ENCODE results near the gene TMPRSS6.

TMPRSS6 gene

DNA sequence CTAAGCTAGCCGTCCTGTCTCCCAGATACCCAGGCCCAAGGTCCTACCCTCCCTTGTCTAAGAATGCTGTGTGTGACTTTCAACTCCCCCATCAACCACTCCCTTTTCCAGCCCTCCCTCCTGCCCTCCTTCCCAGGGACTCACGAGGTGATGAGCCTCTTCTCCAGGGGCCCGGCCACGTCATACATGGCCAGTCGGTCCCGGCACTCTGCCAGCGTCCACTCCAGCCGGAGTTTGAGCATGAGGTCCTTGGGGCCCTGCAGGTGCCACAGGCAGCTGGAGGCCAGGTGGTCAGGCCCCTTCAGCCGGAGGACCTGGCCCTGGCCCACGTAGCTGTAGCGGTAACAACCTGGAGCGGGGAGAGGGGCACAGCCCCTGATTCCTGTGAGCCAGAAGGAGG is 20.1 kb downstream of the TMPRSS6 start:
- TF ChIP-seq POLR2AphosphoS5 (IDR thresholded peaks at IDR 0.05; ENCODE audit: low read depth, low read length) (no peak), TAF1 (IDR thresholded peaks at IDR 0.05; ENCODE audit: borderline replicate concordance, insufficient read depth, low read length) (no peak), SIN3A (IDR thresholded peaks at IDR 0.05; ENCODE audit: borderline replicate concordance, insufficient read depth, low read length) (no peak), FOXP2 (optimal IDR thresholded peaks at IDR 0.05; ENCODE audit: borderline replicate concordance, extremely low read depth, extremely low read length, insufficient read depth) (no peak)
- TF ChIP-seq, protein P1, sequence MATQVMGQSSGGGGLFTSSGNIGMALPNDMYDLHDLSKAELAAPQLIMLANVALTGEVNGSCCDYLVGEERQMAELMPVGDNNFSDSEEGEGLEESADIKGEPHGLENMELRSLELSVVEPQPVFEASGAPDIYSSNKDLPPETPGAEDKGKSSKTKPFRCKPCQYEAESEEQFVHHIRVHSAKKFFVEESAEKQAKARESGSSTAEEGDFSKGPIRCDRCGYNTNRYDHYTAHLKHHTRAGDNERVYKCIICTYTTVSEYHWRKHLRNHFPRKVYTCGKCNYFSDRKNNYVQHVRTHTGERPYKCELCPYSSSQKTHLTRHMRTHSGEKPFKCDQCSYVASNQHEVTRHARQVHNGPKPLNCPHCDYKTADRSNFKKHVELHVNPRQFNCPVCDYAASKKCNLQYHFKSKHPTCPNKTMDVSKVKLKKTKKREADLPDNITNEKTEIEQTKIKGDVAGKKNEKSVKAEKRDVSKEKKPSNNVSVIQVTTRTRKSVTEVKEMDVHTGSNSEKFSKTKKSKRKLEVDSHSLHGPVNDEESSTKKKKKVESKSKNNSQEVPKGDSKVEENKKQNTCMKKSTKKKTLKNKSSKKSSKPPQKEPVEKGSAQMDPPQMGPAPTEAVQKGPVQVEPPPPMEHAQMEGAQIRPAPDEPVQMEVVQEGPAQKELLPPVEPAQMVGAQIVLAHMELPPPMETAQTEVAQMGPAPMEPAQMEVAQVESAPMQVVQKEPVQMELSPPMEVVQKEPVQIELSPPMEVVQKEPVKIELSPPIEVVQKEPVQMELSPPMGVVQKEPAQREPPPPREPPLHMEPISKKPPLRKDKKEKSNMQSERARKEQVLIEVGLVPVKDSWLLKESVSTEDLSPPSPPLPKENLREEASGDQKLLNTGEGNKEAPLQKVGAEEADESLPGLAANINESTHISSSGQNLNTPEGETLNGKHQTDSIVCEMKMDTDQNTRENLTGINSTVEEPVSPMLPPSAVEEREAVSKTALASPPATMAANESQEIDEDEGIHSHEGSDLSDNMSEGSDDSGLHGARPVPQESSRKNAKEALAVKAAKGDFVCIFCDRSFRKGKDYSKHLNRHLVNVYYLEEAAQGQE (IDR thresholded peaks at IDR 0.05; ENCODE audit: insufficient read depth in 1 of 2, low read depth in 2 of 2, low read length in 2 of 2), result no peak

DNA sequence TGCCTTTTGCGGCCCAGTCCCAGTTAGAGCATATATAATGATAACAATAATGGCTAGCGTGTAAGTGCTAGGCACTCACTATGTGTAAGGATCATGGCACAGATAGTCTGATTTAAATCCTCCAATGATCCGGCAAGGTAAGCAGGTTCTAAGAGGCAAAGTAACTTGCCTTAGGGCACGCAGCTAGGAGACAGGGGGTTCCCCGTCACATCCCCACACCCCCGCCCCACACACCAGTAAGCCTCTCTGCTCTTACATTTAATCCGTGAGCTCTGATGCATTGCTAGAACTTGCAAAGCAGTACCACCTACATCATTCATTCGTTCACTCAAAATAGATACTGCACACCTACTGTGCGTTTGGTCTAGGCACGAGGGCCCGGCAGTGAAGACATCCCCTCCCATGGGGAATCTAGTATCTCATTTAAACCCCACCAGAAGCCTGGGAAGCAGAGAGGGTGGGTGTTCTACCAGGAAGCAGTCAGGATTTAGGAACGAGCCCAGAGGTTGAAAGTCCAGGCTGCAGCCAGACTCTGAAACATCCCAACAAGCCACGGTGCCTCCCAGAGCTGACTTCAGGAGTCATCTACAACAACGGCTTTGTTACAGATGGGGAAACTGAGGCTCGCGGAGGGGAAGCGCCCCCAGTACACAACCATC is 20.6 kb downstream of the TMPRSS6 start:
- TF ChIP-seq, protein P1 (IDR thresholded peaks at IDR 0.05; ENCODE audit: insufficient read depth in 1 of 2, low read depth in 2 of 2, low read length in 2 of 2), result no peak
- no peak for TF ChIP-seq FOXP2 (optimal IDR thresholded peaks at IDR 0.05; ENCODE audit: borderline replicate concordance, extremely low read depth, extremely low read length, insufficient read depth)
- no peak for TF ChIP-seq POLR2AphosphoS5 (IDR thresholded peaks at IDR 0.05; ENCODE audit: low read depth, low read length)

DNA sequence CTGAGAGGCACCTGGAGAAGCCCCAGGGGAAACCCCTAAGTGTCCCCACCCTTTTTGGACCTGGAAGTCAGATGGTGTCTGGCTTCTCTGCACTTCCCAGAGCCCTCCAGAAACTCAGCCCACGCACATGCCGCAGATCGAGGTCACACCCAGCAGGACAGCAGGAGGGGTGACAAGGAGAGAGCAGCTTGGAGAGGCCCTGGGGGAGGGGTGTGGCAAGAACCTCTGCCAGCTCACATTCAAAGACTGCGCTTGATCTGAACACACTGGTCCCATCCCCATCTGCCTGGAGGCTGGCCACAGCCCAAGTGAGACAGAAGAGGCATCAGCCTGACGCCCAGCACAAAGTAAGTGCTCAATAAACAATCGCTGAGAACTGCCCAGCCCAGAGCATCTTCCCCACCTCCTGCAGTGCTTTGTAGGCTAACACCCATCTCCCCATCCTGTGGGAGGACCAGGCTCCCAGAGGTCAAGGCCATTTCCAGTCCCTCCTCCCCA is 21.4 kb downstream of the TMPRSS6 start:
- TF ChIP-seq TAF1 (IDR thresholded peaks at IDR 0.05; ENCODE audit: borderline replicate concordance, insufficient read depth, low read length) (no peak), POLR2AphosphoS5 (IDR thresholded peaks at IDR 0.05; ENCODE audit: low read depth, low read length) (no peak), FOXP2 (optimal IDR thresholded peaks at IDR 0.05; ENCODE audit: borderline replicate concordance, extremely low read depth, extremely low read length, insufficient read depth) (no peak), SIN3A (IDR thresholded peaks at IDR 0.05; ENCODE audit: borderline replicate concordance, insufficient read depth, low read length) (no peak)
- TF ChIP-seq, protein P1 (IDR thresholded peaks at IDR 0.05; ENCODE audit: insufficient read depth in 1 of 2, low read depth in 2 of 2, low read length in 2 of 2), result no peak

DNA sequence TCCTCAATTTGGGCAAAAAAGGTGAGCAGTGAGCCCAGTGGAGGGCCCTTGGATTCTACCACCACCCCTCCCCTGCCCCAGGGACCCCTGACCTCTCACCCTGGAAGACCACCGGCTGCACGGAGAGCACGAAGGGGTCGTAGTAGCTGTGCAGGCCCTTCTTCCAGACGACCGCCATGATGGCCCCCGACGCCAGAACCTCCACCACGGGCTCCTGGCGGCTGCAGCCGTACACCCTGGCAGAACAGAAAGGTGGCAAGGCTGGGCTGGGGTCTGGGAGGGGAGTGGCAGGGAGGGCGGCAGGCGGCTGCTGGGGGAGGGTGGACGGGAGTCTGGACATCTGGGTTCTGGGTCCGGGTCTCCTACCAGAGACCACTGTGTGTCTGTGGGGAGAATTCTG is 23.3 kb downstream of the TMPRSS6 start:
- TF ChIP-seq POLR2AphosphoS5 (IDR thresholded peaks at IDR 0.05; ENCODE audit: low read depth, low read length), result no peak
- no peak for TF ChIP-seq FOXP2 (optimal IDR thresholded peaks at IDR 0.05; ENCODE audit: borderline replicate concordance, extremely low read depth, extremely low read length, insufficient read depth)
- no peak for TF ChIP-seq SIN3A (IDR thresholded peaks at IDR 0.05; ENCODE audit: borderline replicate concordance, insufficient read depth, low read length)
- TF ChIP-seq TAF1 (IDR thresholded peaks at IDR 0.05; ENCODE audit: borderline replicate concordance, insufficient read depth, low read length), result no peak
- TF ChIP-seq, protein P1 (IDR thresholded peaks at IDR 0.05; ENCODE audit: insufficient read depth in 1 of 2, low read depth in 2 of 2, low read length in 2 of 2), result no peak
